ENCODE results near the gene PML.

- TF ChIP-seq CTCF (IDR thresholded peaks at IDR 0.05): no peak
- no peak for TF ChIP-seq EZH2phosphoT487 (IDR thresholded peaks at IDR 0.05)
- TF ChIP-seq EZH2 (IDR thresholded peaks at IDR 0.05): no peak
Observed at GRCh38 chr15:73997986-73998385, 3.5 kb downstream of the PML start.

Data from neural progenitor cell (in vitro differentiated cells).